Activated T-helper 1 cell treated with Interleukin-2 at 50 U/mL for 16 hours (primary cell): ENCODE data around the gene FZD1.

Source experiments
- DNase-seq: peaks from one replicate; pipeline ENCODE4 v3.0.0-alpha.2; 2020; ENCODE audit warnings: low read depth

Gene FZD1

GRCh38 chr7:91264924-91265681 is 870 bp downstream of the FZD1 start:
- DNase-seq: no peak

GRCh38 chr7:91265693-91266066 is 1.4 kb downstream of the FZD1 start:
- DNase-seq: no peak

GRCh38 chr7:91266067-91266688 is 1.9 kb downstream of the FZD1 start:
- DNase-seq: no peak

- no peak for DNase-seq
Measured at GRCh38 chr7:91266689-91267090, 2.5 kb downstream of the FZD1 start.

GRCh38 chr7:91267171-91267955 is 3.1 kb downstream of the FZD1 start:
- no peak for DNase-seq

GRCh38 chr7:91270372-91270771 is 6.1 kb downstream of the FZD1 start:
- DNase-seq: no peak

- no peak for DNase-seq
Measured at GRCh38 chr7:91276909-91277308, 12.7 kb downstream of the FZD1 start.

GRCh38 chr7:91280185-91280584 is 16.0 kb downstream of the FZD1 start:
- DNase-seq: no peak

- no peak for DNase-seq
Measured at GRCh38 chr7:91280604-91281003, 16.4 kb downstream of the FZD1 start.

- DNase-seq: no peak
Measured at GRCh38 chr7:91285696-91286355, 21.6 kb downstream of the FZD1 start.

GRCh38 chr7:91286432-91286831 is 22.2 kb downstream of the FZD1 start:
- no peak for DNase-seq

- DNase-seq: no peak
Measured at GRCh38 chr7:91287371-91288084, 23.3 kb downstream of the FZD1 start.

GRCh38 chr7:91288208-91288824 is 24.1 kb downstream of the FZD1 start:
- DNase-seq: no peak

- no peak for DNase-seq
Measured at GRCh38 chr7:91289633-91290254, 25.5 kb downstream of the FZD1 start.

- no peak for DNase-seq
Measured at GRCh38 chr7:91291302-91291701, 27.1 kb downstream of the FZD1 start.

GRCh38 chr7:91291902-91292301 is 27.7 kb downstream of the FZD1 start:
- DNase-seq: no peak

GRCh38 chr7:91292506-91292905 is 28.3 kb downstream of the FZD1 start:
- DNase-seq: no peak

- no peak for DNase-seq
Measured at GRCh38 chr7:91293136-91293535, 28.9 kb downstream of the FZD1 start.

- no peak for DNase-seq
Measured at GRCh38 chr7:91293840-91294239, 29.6 kb downstream of the FZD1 start.

- DNase-seq: no peak
Measured at GRCh38 chr7:91294639-91295220, 30.5 kb downstream of the FZD1 start.

- DNase-seq: no peak
Measured at GRCh38 chr7:91295576-91295975, 31.3 kb downstream of the FZD1 start.
